ENCODE data around the gene SH3PXD2A. TPM values are rescaled to one million over a fixed set of nuclear protein-coding genes. Genes with fewer than 3 reads are reported as not detected.
A peak's percentile ranks its signal among the peaks of the same experiment; 100 is the strongest.

SH3PXD2A gene
- total and polyA plus RNA-seq, 4 experiments from 2014 or later = 0.39 to 17.5 (median 8.9) TPM

DNA sequence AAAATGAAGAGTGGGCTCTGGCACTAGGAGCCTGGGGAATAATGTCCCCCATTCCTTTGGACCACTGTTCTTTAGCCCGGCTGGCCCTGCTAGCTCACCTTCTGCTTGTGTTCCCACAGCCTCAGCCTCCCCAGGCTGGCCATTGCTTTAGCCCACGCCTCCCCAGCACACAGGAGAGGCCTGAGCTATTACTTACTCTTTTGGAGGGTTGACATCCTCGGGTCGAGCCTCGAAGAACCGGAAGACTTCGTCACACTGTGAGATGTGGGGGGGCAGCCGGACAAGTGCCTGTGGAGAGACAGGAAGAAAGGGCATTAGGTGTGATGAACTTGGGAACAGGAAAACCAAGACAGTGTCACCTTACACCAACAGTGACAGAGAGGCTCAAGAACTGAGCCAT is 131.3 kb downstream of the SH3PXD2A start:
- H3K27ac ChIP-seq (ENCODE audit: low read depth, low read length) = no peak overlapping the region

DNA sequence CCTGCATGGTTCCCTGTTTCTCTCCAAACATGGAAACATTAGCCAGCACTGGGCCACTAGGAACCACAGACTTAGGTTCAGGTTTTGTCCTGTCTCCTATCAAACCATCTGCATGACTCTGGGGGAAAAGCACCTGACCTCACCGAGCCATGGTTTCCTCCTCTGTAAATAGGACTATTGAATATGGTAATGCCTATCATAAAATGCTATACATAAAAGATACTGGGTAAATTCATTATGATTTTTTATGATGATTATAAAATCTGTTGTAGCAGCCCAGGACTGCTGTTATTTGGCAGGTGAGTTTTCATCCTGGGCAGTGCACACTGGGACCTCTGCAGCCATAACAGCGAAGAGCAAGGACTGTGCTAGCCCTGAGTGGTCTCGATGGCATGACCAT is 131.8 kb downstream of the SH3PXD2A start:
- H3K4me3 Mint-ChIP-seq = no peak overlapping the region
- H3K27ac Mint-ChIP-seq = no peak overlapping the region
- intact Hi-C loops (cut with micrococcal nuclease) = no loop called here
- H3K27me3 Mint-ChIP-seq = no peaks in the 10 kb centered on the region
- no peak for DNase-seq
- ChIA-PET CTCF (ENCODE audit: partially characterized antibody) (interaction anchor here (2.1 kb wide), 1 partner anchor 135 kb away, joined by 6 read pairs; no protein-coding TSS in a partner anchor), POLR2A (ENCODE audit: partially characterized antibody) (no interaction called here)
- Histone ChIP-seq H3K27me3 (ENCODE audit: insufficient read depth, low read length) (no peaks in the 10 kb centered on the region), H3K36me3 (ENCODE audit: insufficient read depth, low read length) (no peaks in the 10 kb centered on the region), H3K4me3 (ENCODE audit: low read length in 2 of 2) (no peak overlapping the region), H3K27ac (ENCODE audit: low read depth, low read length) (no peak overlapping the region), H3K4me1 (ENCODE audit: insufficient read depth, low read length) (no peaks in the 10 kb centered on the region), H3K9me3 (ENCODE audit: control insufficient read depth in 1 of 2, low read length in 2 of 2) (no peaks in the 10 kb centered on the region)
- no peaks in the 10 kb centered on the region for H3K36me3 Mint-ChIP-seq
- H3K4me1 Mint-ChIP-seq = peaks cover 2 to 8% (median 6%) of the 10 kb centered on the region in 4 donors
- H3K9me3 Mint-ChIP-seq = no peaks in the 10 kb centered on the region

More for the DNA sequence above, 131.3 kb downstream of the SH3PXD2A start:
- Histone ChIP-seq H3K9me3 (ENCODE audit: control insufficient read depth in 1 of 2, low read length in 2 of 2) (no peaks in the 10 kb centered on the region), H3K4me1 (ENCODE audit: insufficient read depth, low read length) (no peaks in the 10 kb centered on the region), H3K36me3 (ENCODE audit: insufficient read depth, low read length) (no peaks in the 10 kb centered on the region), H3K4me3 (ENCODE audit: low read length in 2 of 2) (no peak overlapping the region), H3K27me3 (ENCODE audit: insufficient read depth, low read length) (no peaks in the 10 kb centered on the region)
- H3K27ac Mint-ChIP-seq = peak overlapping the region in 1 of 7 donors; percentile 53
- no peak for DNase-seq
- ChIA-PET CTCF (ENCODE audit: partially characterized antibody) (interaction anchor here (2.1 kb wide), 1 partner anchor 134 kb away, joined by 6 read pairs; no protein-coding TSS in a partner anchor), POLR2A (ENCODE audit: partially characterized antibody) (interaction anchor here (1.0 kb wide), 1 partner anchor 25 kb away, joined by 5 read pairs; no protein-coding TSS in a partner anchor)
- H3K4me3 Mint-ChIP-seq = no peak overlapping the region
- no peaks in the 10 kb centered on the region for H3K9me3 Mint-ChIP-seq
- H3K27me3 Mint-ChIP-seq = no peaks in the 10 kb centered on the region
- peaks cover 0 to 3% (median 2%) of the 10 kb centered on the region in 4 donors for H3K4me1 Mint-ChIP-seq
- intact Hi-C loops (cut with micrococcal nuclease) = no loop called here
- H3K36me3 Mint-ChIP-seq = no peaks in the 10 kb centered on the region

DNA sequence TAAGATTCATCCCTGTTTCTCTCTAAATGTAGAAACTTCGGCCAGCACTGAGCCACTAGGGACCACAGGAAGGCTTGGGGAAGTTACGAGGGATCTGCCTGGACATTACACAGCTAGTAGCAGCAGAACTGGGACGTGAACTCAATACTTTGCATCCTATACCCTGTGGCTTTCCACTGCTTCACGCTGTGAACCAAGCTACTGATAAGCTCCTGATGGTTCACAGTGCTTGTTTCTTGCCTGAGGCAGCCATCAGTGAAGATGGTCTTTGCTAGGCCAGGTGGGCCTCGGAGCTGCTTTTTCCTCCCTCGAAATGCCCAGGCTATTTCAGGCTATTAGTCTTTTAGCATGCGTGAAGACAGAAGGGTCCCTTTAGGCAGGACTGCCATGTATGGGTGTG is 132.7 kb downstream of the SH3PXD2A start:
- Histone ChIP-seq H3K27ac (ENCODE audit: low read depth, low read length) (no peak overlapping the region), H3K4me3 (ENCODE audit: low read length in 2 of 2) (no peak overlapping the region), H3K36me3 (ENCODE audit: insufficient read depth, low read length) (no peaks in the 10 kb centered on the region), H3K9me3 (ENCODE audit: control insufficient read depth in 1 of 2, low read length in 2 of 2) (no peaks in the 10 kb centered on the region), H3K4me1 (ENCODE audit: insufficient read depth, low read length) (no peaks in the 10 kb centered on the region), H3K27me3 (ENCODE audit: insufficient read depth, low read length) (no peaks in the 10 kb centered on the region)
- no peak for DNase-seq
- intact Hi-C loops (cut with micrococcal nuclease) = no loop called here
- Mint-ChIP-seq H3K4me1 (peaks cover 2 to 8% (median 6%) of the 10 kb centered on the region in 4 donors), H3K9me3 (no peaks in the 10 kb centered on the region), H3K27me3 (no peaks in the 10 kb centered on the region), H3K27ac (no peak overlapping the region), H3K4me3 (no peak overlapping the region), H3K36me3 (no peaks in the 10 kb centered on the region)
- CTCF ChIA-PET (ENCODE audit: partially characterized antibody) = interaction anchor here (2.1 kb wide), 1 partner anchor 136 kb away, joined by 6 read pairs; no protein-coding TSS in a partner anchor
- POLR2A ChIA-PET (ENCODE audit: partially characterized antibody) = no interaction called here

DNA sequence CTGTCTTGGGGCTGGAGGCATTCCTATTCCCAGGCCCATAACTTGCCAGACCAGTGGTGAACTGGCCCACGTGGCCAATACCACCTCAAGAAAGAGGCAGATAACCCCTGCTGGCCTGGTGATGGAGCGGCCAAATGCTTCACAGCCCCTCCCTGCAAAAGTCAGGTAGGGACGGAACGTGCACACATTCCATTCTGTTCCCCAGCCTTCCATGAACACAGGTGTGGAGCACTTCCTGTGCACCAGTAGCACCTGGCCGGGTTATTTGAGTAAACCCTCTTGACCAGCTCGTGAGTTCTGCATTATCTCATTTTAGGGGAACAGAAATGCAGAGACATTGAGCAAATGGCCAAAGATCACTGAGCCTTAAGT is 134.4 kb downstream of the SH3PXD2A start:
- POLR2A ChIA-PET (ENCODE audit: partially characterized antibody) = no interaction called here
- Histone ChIP-seq H3K9me3 (ENCODE audit: control insufficient read depth in 1 of 2, low read length in 2 of 2) (no peaks in the 10 kb centered on the region), H3K4me1 (ENCODE audit: insufficient read depth, low read length) (no peaks in the 10 kb centered on the region), H3K36me3 (ENCODE audit: insufficient read depth, low read length) (no peaks in the 10 kb centered on the region), H3K27me3 (ENCODE audit: insufficient read depth, low read length) (no peaks in the 10 kb centered on the region), H3K27ac (ENCODE audit: low read depth, low read length) (no peak overlapping the region), H3K4me3 (ENCODE audit: low read length in 2 of 2) (no peak overlapping the region)
- Mint-ChIP-seq H3K27me3 (no peaks in the 10 kb centered on the region), H3K9me3 (no peaks in the 10 kb centered on the region), H3K27ac (no peak overlapping the region), H3K4me3 (no peak overlapping the region), H3K36me3 (no peaks in the 10 kb centered on the region), H3K4me1 (peaks cover 2 to 8% (median 6%) of the 10 kb centered on the region in 4 donors)
- intact Hi-C loops (cut with micrococcal nuclease) = no loop called here
- no peak for DNase-seq
- CTCF ChIA-PET (ENCODE audit: partially characterized antibody) = interaction anchor here (1.5 kb wide), 1 partner anchor 9 kb away, joined by 4 read pairs; no protein-coding TSS in a partner anchor

DNA sequence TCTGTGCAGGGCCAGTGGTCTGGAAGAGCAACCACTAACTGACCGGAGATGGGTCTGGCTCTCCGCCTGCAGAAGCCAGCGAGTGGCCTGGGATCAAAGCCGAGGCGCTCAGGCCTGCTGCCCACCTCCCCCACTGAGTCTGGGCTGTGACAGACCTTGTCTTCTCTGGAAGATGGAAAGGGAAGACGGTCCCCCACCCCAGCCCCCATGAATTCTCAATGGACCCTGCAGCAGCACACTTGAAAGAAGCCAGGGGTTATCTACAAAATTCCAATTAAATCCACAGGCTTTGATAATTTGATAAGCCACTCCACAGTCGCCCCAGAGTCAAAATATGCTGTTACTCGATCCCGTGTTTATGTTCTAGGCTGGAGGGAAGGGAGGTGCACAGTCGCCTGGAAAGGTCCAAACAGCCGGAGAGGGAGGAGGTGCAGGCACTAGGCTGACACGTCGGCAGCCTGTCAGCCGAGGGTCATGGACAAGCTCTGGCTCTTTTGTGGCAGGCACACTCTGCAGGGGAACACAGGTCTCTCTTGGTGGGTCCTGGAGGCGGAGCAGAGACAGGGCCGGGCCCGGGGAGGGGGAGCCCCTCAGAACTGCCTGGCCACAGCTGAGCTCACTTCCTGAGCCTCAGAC is 134.9 kb downstream of the SH3PXD2A start:
- H3K9me3 Mint-ChIP-seq = no peaks in the 10 kb centered on the region
- no peaks in the 10 kb centered on the region for H3K27me3 ChIP-seq (ENCODE audit: insufficient read depth, low read length)
- intact Hi-C loops (cut with micrococcal nuclease) = no loop called here
- H3K4me3 Mint-ChIP-seq = no peak overlapping the region
- H3K27me3 Mint-ChIP-seq = no peaks in the 10 kb centered on the region
- no peaks in the 10 kb centered on the region for H3K36me3 Mint-ChIP-seq
- H3K36me3 ChIP-seq (ENCODE audit: insufficient read depth, low read length) = no peaks in the 10 kb centered on the region
- no peaks in the 10 kb centered on the region for H3K4me1 ChIP-seq (ENCODE audit: insufficient read depth, low read length)
- no peaks in the 10 kb centered on the region for H3K9me3 ChIP-seq (ENCODE audit: control insufficient read depth in 1 of 2, low read length in 2 of 2)
- no peak overlapping the region for H3K27ac Mint-ChIP-seq
- peaks cover 2 to 8% (median 6%) of the 10 kb centered on the region in 4 donors for H3K4me1 Mint-ChIP-seq
- ChIA-PET POLR2A (ENCODE audit: partially characterized antibody) (no interaction called here), CTCF (ENCODE audit: partially characterized antibody) (interaction anchor here (1.5 kb wide), 1 partner anchor 8 kb away, joined by 4 read pairs; no protein-coding TSS in a partner anchor)
- H3K4me3 ChIP-seq (ENCODE audit: low read length in 2 of 2) = no peak overlapping the region
- H3K27ac ChIP-seq (ENCODE audit: low read depth, low read length) = no peak overlapping the region
- no peak for DNase-seq

DNA sequence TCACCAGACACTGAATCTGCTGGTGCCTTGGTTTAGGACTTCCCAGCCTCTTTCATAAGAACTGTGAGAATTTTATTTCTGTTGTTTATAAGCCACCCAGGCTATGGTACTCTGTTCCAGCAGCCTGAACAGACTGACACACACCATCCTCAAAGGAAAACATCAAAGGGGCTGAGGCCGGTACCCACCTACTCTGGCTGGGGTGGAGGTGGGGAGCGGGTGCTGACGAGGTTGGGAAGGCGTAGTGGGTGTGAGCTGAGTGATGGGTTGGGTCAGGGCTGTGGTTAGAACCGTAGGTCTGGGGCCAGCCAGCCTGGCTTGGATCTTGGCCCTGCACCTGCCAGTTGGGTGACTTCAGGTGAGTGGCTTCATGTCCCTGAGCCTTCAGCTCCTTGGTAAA is 136.3 kb downstream of the SH3PXD2A start:
- Mint-ChIP-seq H3K27ac (no peak overlapping the region), H3K4me1 (peaks cover 2 to 8% (median 6%) of the 10 kb centered on the region in 4 donors), H3K27me3 (no peaks in the 10 kb centered on the region), H3K9me3 (no peaks in the 10 kb centered on the region), H3K4me3 (no peak overlapping the region), H3K36me3 (no peaks in the 10 kb centered on the region)
- POLR2A ChIA-PET (ENCODE audit: partially characterized antibody) = no interaction called here
- CTCF ChIA-PET (ENCODE audit: partially characterized antibody) = interaction anchor here (0.6 kb wide), 1 partner anchor 103 kb away, joined by 3 read pairs; no protein-coding TSS in a partner anchor
- H3K36me3 ChIP-seq (ENCODE audit: insufficient read depth, low read length) = no peaks in the 10 kb centered on the region
- H3K27ac ChIP-seq (ENCODE audit: low read depth, low read length) = no peak overlapping the region
- H3K27me3 ChIP-seq (ENCODE audit: insufficient read depth, low read length) = no peaks in the 10 kb centered on the region
- intact Hi-C loops (cut with micrococcal nuclease) = loop anchor here (10.0 kb wide), 1 partner anchor 366 kb away; the partner anchor contains the start of gene COL17A1
- H3K4me1 ChIP-seq (ENCODE audit: insufficient read depth, low read length) = no peaks in the 10 kb centered on the region
- no peaks in the 10 kb centered on the region for H3K9me3 ChIP-seq (ENCODE audit: control insufficient read depth in 1 of 2, low read length in 2 of 2)
- DNase-seq = no peak
- no peak overlapping the region for H3K4me3 ChIP-seq (ENCODE audit: low read length in 2 of 2)

DNA sequence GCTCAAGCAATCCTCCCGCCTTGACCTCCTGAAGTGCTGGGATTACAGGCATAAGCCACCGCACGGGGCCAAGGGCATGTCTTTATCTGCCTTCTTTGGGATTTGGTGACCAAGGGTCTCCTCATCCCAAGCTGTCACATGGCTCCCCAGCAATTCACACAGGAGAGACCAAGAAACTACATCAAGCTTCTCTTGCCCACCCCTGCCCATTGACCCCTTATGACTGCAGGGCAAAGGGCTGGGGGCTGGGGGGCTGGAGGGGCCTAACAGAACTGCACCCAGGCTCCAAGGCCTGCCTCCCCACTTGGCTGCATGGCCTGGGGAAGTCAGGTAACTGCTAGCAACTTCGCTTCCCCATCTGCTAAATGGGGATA is 137.1 kb downstream of the SH3PXD2A start:
- Histone ChIP-seq H3K4me3 (ENCODE audit: low read length in 2 of 2) (no peak overlapping the region), H3K9me3 (ENCODE audit: control insufficient read depth in 1 of 2, low read length in 2 of 2) (no peaks in the 10 kb centered on the region), H3K36me3 (ENCODE audit: insufficient read depth, low read length) (no peaks in the 10 kb centered on the region), H3K4me1 (ENCODE audit: insufficient read depth, low read length) (no peaks in the 10 kb centered on the region), H3K27ac (ENCODE audit: low read depth, low read length) (no peak overlapping the region), H3K27me3 (ENCODE audit: insufficient read depth, low read length) (no peaks in the 10 kb centered on the region)
- intact Hi-C loops (cut with micrococcal nuclease) = loop anchor here (10.0 kb wide), 1 partner anchor 367 kb away; the partner anchor contains the start of gene COL17A1
- H3K9me3 Mint-ChIP-seq = no peaks in the 10 kb centered on the region
- H3K27ac Mint-ChIP-seq = no peak overlapping the region
- no peaks in the 10 kb centered on the region for H3K27me3 Mint-ChIP-seq
- no peaks in the 10 kb centered on the region for H3K36me3 Mint-ChIP-seq
- ChIA-PET CTCF (ENCODE audit: partially characterized antibody) (no interaction called here), POLR2A (ENCODE audit: partially characterized antibody) (no interaction called here)
- H3K4me1 Mint-ChIP-seq = peaks cover 2 to 8% (median 6%) of the 10 kb centered on the region in 4 donors
- H3K4me3 Mint-ChIP-seq = no peak overlapping the region
- DNase-seq = no peak
